ENCODE data around the gene PODN.

PODN gene

GRCh38 chr1:53120659-53121058, 58.6 kb downstream of the PODN start:
- no peaks in the 10 kb centered on the region for H4K20me1 ChIP-seq (ENCODE audit: insufficient read depth, low read length)

GRCh38 chr1:53121319-53122172, 59.5 kb downstream of the PODN start:
- Histone ChIP-seq H3K36me3 (replicated peaks; ENCODE audit: low read depth, low read length) (no peaks in the 10 kb centered on the region), H3K27me3 (ENCODE audit: low read depth, low read length) (no peaks in the 10 kb centered on the region), H3K4me3 (ENCODE audit: low read length) (no peak overlapping the region), H3K4me1 (ENCODE audit: low read length) (no peaks in the 10 kb centered on the region), H4K20me1 (ENCODE audit: insufficient read depth, low read length) (no peaks in the 10 kb centered on the region), H3K4me2 (ENCODE audit: low read length) (no peak overlapping the region), H3K9ac (ENCODE audit: low read length) (no peak overlapping the region), H3K9me3 (ENCODE audit: insufficient read depth, low read length) (no peaks in the 10 kb centered on the region), H3K79me2 (ENCODE audit: low read length) (no peaks in the 10 kb centered on the region), H2AFZ (ENCODE audit: low read depth, low read length) (no peak overlapping the region), H3K27ac (ENCODE audit: low read length) (no peak overlapping the region)
- no peak for TF ChIP-seq CTCF (IDR thresholded peaks at IDR 0.05; ENCODE audit: low read depth, low read length)
- TF ChIP-seq EZH2phosphoT487 (IDR thresholded peaks at IDR 0.05; ENCODE audit: low read depth) = no peak

More at GRCh38 chr1:53120659-53121058, 58.6 kb downstream of the PODN start:
- no peak overlapping the region for H2AFZ ChIP-seq (ENCODE audit: low read depth, low read length)
- no peaks in the 10 kb centered on the region for H3K27me3 ChIP-seq (ENCODE audit: low read depth, low read length)
- H3K4me3 ChIP-seq (ENCODE audit: low read length) = no peak overlapping the region
- H3K4me2 ChIP-seq (ENCODE audit: low read length) = no peak overlapping the region
- H3K36me3 ChIP-seq (replicated peaks; ENCODE audit: low read depth, low read length) = no peaks in the 10 kb centered on the region
- TF ChIP-seq EZH2phosphoT487 (IDR thresholded peaks at IDR 0.05; ENCODE audit: low read depth) (no peak), CTCF (IDR thresholded peaks at IDR 0.05; ENCODE audit: low read depth, low read length) (no peak)
- H3K9me3 ChIP-seq (ENCODE audit: insufficient read depth, low read length) = no peaks in the 10 kb centered on the region
- no peaks in the 10 kb centered on the region for H3K4me1 ChIP-seq (ENCODE audit: low read length)
- H3K9ac ChIP-seq (ENCODE audit: low read length) = no peak overlapping the region
- no peaks in the 10 kb centered on the region for H3K79me2 ChIP-seq (ENCODE audit: low read length)
- H3K27ac ChIP-seq (ENCODE audit: low read length) = no peak overlapping the region

GRCh38 chr1:53122201-53122885, 60.3 kb downstream of the PODN start:
- no peak for TF ChIP-seq CTCF (IDR thresholded peaks at IDR 0.05; ENCODE audit: low read depth, low read length)
- TF ChIP-seq EZH2phosphoT487 (IDR thresholded peaks at IDR 0.05; ENCODE audit: low read depth) = no peak
- Histone ChIP-seq H3K9ac (ENCODE audit: low read length) (no peak overlapping the region), H2AFZ (ENCODE audit: low read depth, low read length) (no peak overlapping the region), H3K4me1 (ENCODE audit: low read length) (no peaks in the 10 kb centered on the region), H3K4me3 (ENCODE audit: low read length) (no peak overlapping the region), H3K4me2 (ENCODE audit: low read length) (no peak overlapping the region), H3K27ac (ENCODE audit: low read length) (no peak overlapping the region), H3K9me3 (ENCODE audit: insufficient read depth, low read length) (no peaks in the 10 kb centered on the region), H3K79me2 (ENCODE audit: low read length) (no peaks in the 10 kb centered on the region), H3K36me3 (replicated peaks; ENCODE audit: low read depth, low read length) (no peaks in the 10 kb centered on the region), H4K20me1 (ENCODE audit: insufficient read depth, low read length) (no peaks in the 10 kb centered on the region), H3K27me3 (ENCODE audit: low read depth, low read length) (no peaks in the 10 kb centered on the region)

GRCh38 chr1:53122961-53123413, 61.0 kb downstream of the PODN start:
- Histone ChIP-seq H3K4me2 (ENCODE audit: low read length) (no peak overlapping the region), H3K36me3 (replicated peaks; ENCODE audit: low read depth, low read length) (no peaks in the 10 kb centered on the region), H2AFZ (ENCODE audit: low read depth, low read length) (no peak overlapping the region), H3K9ac (ENCODE audit: low read length) (no peak overlapping the region), H3K9me3 (ENCODE audit: insufficient read depth, low read length) (no peaks in the 10 kb centered on the region), H3K27me3 (ENCODE audit: low read depth, low read length) (no peaks in the 10 kb centered on the region), H3K27ac (ENCODE audit: low read length) (no peak overlapping the region), H3K4me3 (ENCODE audit: low read length) (no peak overlapping the region), H3K4me1 (ENCODE audit: low read length) (no peaks in the 10 kb centered on the region), H4K20me1 (ENCODE audit: insufficient read depth, low read length) (no peaks in the 10 kb centered on the region), H3K79me2 (ENCODE audit: low read length) (no peaks in the 10 kb centered on the region)
- TF ChIP-seq CTCF (IDR thresholded peaks at IDR 0.05; ENCODE audit: low read depth, low read length) (no peak), EZH2phosphoT487 (IDR thresholded peaks at IDR 0.05; ENCODE audit: low read depth) (no peak)
